ENCODE measurements around the gene RTP5.
"Not testable (repeated sequence)": the region's sequence is repeated elsewhere in the genome, so short reads cannot be mapped to it uniquely, and the experiment has no call there.

The RTP5 gene

DNA sequence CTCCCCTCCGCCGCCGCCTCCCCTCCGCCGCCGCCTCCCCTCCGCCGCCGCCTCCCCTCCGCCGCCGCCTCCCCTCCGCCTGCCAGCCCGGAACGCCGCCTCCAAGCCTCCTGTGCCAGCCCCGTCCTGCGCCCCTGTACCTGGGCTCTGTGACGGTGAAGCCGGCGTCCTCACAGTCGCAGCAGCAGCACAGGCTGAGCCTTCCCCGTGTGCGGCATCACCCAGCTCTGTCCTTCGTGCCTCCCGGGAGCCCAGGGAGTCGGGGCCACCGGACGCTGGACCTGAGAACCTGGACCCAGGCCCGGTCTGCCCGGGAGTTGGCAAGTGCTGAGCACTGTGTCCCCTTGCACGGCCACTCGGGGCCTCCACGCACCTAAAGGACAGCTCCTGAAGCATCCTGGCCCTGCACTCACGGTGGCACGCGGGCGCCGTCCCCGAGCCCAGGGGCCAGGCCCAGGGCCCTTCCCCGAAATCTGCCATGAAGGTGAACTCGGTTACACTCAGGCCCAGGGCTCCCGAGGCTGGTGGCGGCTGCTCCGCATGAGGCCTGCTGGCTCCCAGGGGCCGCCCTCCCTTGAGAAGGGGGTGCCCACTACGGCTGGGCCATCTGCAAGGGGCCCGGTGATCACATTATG lies 32.9 kb downstream of the RTP5 start:
- H3K9me3 Mint-ChIP-seq: no peaks in the 10 kb centered on the region
- no peak overlapping the region for H3K27ac Mint-ChIP-seq
- H3K27me3 Mint-ChIP-seq: no peaks in the 10 kb centered on the region
- peaks cover 3% of the 10 kb centered on the region for H3K4me1 Mint-ChIP-seq (ENCODE audit: low read depth)
- H3K4me3 Mint-ChIP-seq: no peak overlapping the region
- H3K36me3 Mint-ChIP-seq (ENCODE audit: low read depth): peaks cover 27% of the 10 kb centered on the region
- DNase-seq: no peak

- no peaks in the 10 kb centered on the region for H3K27me3 Mint-ChIP-seq
- no peak overlapping the region for H3K4me3 Mint-ChIP-seq
- peaks cover 23% of the 10 kb centered on the region for H3K36me3 Mint-ChIP-seq (ENCODE audit: low read depth)
- H3K27ac Mint-ChIP-seq: no peak overlapping the region
- no peak for DNase-seq
- H3K9me3 Mint-ChIP-seq: no peaks in the 10 kb centered on the region
- peaks cover 3% of the 10 kb centered on the region for H3K4me1 Mint-ChIP-seq (ENCODE audit: low read depth)
Observed at GRCh38 chr2:241903121-241904010, 33.8 kb downstream of the RTP5 start.

- Mint-ChIP-seq H3K36me3 (ENCODE audit: low read depth) (peaks cover 25% of the 10 kb centered on the region), H3K27ac (no peak overlapping the region), H3K4me1 (ENCODE audit: low read depth) (peaks cover 3% of the 10 kb centered on the region), H3K9me3 (no peaks in the 10 kb centered on the region), H3K4me3 (no peak overlapping the region), H3K27me3 (no peaks in the 10 kb centered on the region)
- no peak for DNase-seq
Observed at GRCh38 chr2:241904011-241904718, 34.6 kb downstream of the RTP5 start.

GRCh38 chr2:241904791-241905710 lies 35.5 kb downstream of the RTP5 start:
- no peak for DNase-seq
- H3K36me3 Mint-ChIP-seq (ENCODE audit: low read depth): peaks cover 21% of the 10 kb centered on the region
- no peak overlapping the region for H3K4me3 Mint-ChIP-seq
- no peaks in the 10 kb centered on the region for H3K27me3 Mint-ChIP-seq
- H3K4me1 Mint-ChIP-seq (ENCODE audit: low read depth): peaks cover 3% of the 10 kb centered on the region
- no peaks in the 10 kb centered on the region for H3K9me3 Mint-ChIP-seq
- no peak overlapping the region for H3K27ac Mint-ChIP-seq

- Mint-ChIP-seq H3K9me3 (no peaks in the 10 kb centered on the region), H3K27ac (no peak overlapping the region), H3K36me3 (ENCODE audit: low read depth) (peaks cover 26% of the 10 kb centered on the region), H3K4me3 (no peak overlapping the region), H3K27me3 (no peaks in the 10 kb centered on the region), H3K4me1 (ENCODE audit: low read depth) (peaks cover 3% of the 10 kb centered on the region)
- DNase-seq: no peak
Observed at GRCh38 chr2:241905716-241906377, 36.3 kb downstream of the RTP5 start.

DNA sequence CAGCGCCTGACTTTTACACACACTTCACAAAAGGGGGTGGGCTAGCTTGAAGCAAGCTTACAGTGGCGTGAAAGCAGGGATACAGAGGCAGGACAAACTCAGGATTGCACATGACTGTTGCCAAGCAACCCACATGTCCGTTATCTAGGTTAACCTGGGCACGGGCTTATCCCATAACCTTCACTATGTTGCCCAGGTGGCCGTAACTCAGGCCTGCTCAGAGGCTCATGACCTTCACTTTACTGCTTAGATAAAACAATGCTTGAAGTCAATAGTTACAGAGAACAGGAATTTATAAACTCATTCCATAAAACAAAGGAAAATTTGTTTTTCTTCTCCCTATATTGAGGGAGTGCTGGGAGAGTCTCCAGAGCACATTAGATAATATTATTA lies 36.8 kb downstream of the RTP5 start:
- not testable (repeated sequence) for H3K4me1 Mint-ChIP-seq (ENCODE audit: low read depth); H3K4me3 Mint-ChIP-seq; DNase-seq; H3K9me3 Mint-ChIP-seq; H3K27me3 Mint-ChIP-seq; H3K27ac Mint-ChIP-seq
- H3K36me3 Mint-ChIP-seq (ENCODE audit: low read depth): peaks cover 26% of the 10 kb centered on the region

DNA sequence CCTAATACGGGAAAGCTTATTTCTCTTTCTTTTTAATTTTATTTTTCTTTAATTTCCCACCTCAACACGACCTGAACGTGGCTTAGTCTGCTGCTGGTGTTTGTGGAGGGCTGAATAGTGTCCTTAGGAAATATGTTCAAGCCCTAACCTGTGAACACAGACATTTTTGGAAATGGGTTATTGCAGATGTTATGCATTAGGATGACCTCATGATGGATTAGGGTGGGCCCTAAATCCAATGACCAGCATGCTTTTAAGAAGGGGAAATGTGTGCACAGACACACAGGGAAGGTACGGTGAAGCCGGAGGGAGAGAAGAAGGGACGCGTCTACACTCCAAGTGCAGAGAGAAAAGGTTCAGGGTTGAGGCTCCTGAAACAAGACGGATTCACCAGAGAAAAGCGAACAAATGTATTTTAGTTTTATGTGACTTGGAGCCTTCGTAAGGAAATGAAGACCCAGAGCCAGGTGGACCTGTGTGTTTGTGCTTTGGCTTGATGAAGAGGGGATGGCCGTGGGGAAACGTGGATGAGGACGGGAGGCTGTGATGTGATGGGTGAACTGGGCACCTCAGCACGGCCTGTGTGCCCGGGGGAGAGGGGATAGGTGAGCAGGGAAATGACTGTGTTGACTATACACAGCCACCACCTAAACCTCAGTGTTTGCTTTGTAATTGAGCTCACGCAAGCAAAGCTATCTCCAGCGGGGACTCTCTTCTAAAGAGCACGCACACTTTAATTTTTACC lies 37.5 kb downstream of the RTP5 start:
- H3K4me3 Mint-ChIP-seq: no peak overlapping the region
- no peaks in the 10 kb centered on the region for H3K27me3 Mint-ChIP-seq
- H3K9me3 Mint-ChIP-seq: peaks cover under 1% of the 10 kb centered on the region
- no peak overlapping the region for H3K27ac Mint-ChIP-seq
- no peaks in the 10 kb centered on the region for H3K4me1 Mint-ChIP-seq (ENCODE audit: low read depth)
- H3K36me3 Mint-ChIP-seq (ENCODE audit: low read depth): peaks cover 30% of the 10 kb centered on the region
- peak; percentile 0 for DNase-seq

DNA sequence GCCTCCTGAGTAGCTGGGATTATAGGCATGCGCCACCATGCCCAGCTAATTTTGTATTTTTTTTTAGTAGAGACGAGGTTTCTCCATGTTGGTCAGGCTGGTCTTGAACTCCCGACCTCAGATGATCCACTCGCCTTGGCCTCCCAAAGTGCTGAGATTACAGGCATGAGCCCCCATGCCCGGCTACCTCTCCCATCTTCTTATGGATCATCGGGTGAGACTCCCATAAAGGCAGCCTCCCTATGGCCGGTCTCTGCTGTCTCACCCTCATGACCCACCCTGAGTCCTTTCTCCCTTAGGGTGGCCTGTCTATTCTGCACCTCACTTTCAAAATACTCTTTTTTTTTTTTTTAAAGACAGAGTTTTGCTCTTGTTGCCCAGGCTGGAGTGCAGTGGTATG lies 38.3 kb downstream of the RTP5 start:
- H3K4me1 Mint-ChIP-seq (ENCODE audit: low read depth); H3K27me3 Mint-ChIP-seq; H3K27ac Mint-ChIP-seq; H3K9me3 Mint-ChIP-seq; H3K4me3 Mint-ChIP-seq: not testable (repeated sequence)
- peak; percentile 2 for DNase-seq
- peaks cover 33% of the 10 kb centered on the region for H3K36me3 Mint-ChIP-seq (ENCODE audit: low read depth)

DNA sequence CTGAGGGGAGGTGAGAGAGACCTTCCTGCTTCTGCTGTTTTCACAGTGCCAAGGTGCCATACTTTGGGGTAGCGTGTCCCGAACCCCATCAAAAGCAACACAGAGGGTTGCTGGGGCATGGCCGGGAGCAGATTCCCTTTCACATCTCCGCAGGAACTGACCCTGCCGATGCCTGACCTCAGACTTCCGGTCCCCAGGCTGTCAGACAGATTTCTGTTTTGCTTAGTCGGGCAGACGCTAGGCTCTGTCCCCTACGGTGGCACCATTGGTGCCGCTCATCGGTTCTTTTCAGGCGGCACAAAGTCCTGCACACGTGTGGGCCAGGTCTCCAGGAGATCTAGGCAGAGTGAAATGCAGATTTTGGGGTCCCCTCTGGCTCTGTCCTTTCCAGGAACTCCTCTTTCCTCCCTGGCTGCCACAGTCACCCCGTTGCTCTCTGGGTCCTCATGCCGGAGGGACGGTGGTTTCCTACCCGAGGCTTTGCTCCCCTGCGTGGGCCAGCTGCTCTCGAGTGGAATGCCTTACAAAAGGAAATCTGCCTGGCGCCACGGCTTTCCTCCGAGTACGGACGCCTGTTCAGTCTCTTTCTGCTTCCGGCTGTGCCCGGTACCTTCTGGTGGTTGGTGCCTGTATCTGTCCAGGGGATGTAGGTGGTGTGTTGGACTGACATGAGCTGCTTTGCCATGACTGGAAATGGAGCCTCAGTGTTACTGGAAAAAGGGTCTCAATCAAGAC lies 39.3 kb downstream of the RTP5 start:
- no peaks in the 10 kb centered on the region for H3K4me1 Mint-ChIP-seq (ENCODE audit: low read depth)
- no peak overlapping the region for H3K27ac Mint-ChIP-seq
- peaks cover 35% of the 10 kb centered on the region for H3K36me3 Mint-ChIP-seq (ENCODE audit: low read depth)
- H3K27me3 Mint-ChIP-seq: no peaks in the 10 kb centered on the region
- no peak overlapping the region for H3K4me3 Mint-ChIP-seq
- H3K9me3 Mint-ChIP-seq: peaks cover 2% of the 10 kb centered on the region
- DNase-seq: no peak

- Mint-ChIP-seq H3K36me3 (ENCODE audit: low read depth) (peaks cover 35% of the 10 kb centered on the region), H3K27me3 (no peaks in the 10 kb centered on the region), H3K27ac (no peak overlapping the region), H3K9me3 (peaks cover 2% of the 10 kb centered on the region), H3K4me1 (ENCODE audit: low read depth) (no peaks in the 10 kb centered on the region), H3K4me3 (no peak overlapping the region)
- DNase-seq: peak; percentile 15
Observed at GRCh38 chr2:241909769-241910168, 40.2 kb downstream of the RTP5 start.

- Mint-ChIP-seq H3K27me3 (no peaks in the 10 kb centered on the region), H3K36me3 (ENCODE audit: low read depth) (peaks cover 31% of the 10 kb centered on the region), H3K4me1 (ENCODE audit: low read depth) (no peaks in the 10 kb centered on the region), H3K9me3 (peaks cover 2% of the 10 kb centered on the region), H3K27ac (no peak overlapping the region), H3K4me3 (no peak overlapping the region)
- DNase-seq: no peak
Observed at GRCh38 chr2:241910604-241911520, 41.3 kb downstream of the RTP5 start.

- DNase-seq: no peak
- H3K36me3 Mint-ChIP-seq (ENCODE audit: low read depth): peaks cover 29% of the 10 kb centered on the region
- H3K4me3 Mint-ChIP-seq: no peak overlapping the region
- no peak overlapping the region for H3K27ac Mint-ChIP-seq
- H3K9me3 Mint-ChIP-seq: peaks cover 2% of the 10 kb centered on the region
- no peaks in the 10 kb centered on the region for H3K4me1 Mint-ChIP-seq (ENCODE audit: low read depth)
- H3K27me3 Mint-ChIP-seq: no peaks in the 10 kb centered on the region
Observed at GRCh38 chr2:241911551-241911950, 42.0 kb downstream of the RTP5 start.
